HEK293 (cell line): Measurements from ENCODE around the gene CCP110.
A peak's percentile ranks its signal among the peaks of the same experiment; 100 is the strongest.

Source experiments
- CTCF ChIA-PET: fragments of 350-600 bp; formaldehyde crosslinking; extraction: SDS; loops from one replicate; lab custom pipeline; 2021; ENCODE audit warnings: antibody characterized with exemption; lab: Yijun Ruan, JAX
- POLR2A ChIA-PET: fragments of 300-600 bp; formaldehyde crosslinking; extraction: SDS; loops from one replicate; lab custom pipeline; 2020; ENCODE audit warnings: antibody characterized with exemption, inconsistent platforms; lab: Yijun Ruan, JAX
- H3K27ac ChIP-seq: fragments of 200-500 bp; sonication (Bioruptor generic); 2 replicates; pipeline ENCODE4 v1.5.1; 2014; ENCODE audit warnings: low read depth, low read length, control low read depth, inconsistent platforms; ENCODE audit errors: extremely low read depth
- H3K36me3 ChIP-seq, 2 experiments: fragments of 200-500 bp in 1 of 2; sonication (Bioruptor generic) in 1 of 2; 1 replicate in 1 of 2; 2 replicates in 1 of 2; pipeline ENCODE4 v1.5.1; 2014 to 2017; ENCODE audit warnings: inconsistent platforms in 2 of 2, low read length in 2 of 2; ENCODE audit not compliant: control insufficient read depth in 2 of 2, insufficient read depth in 1 of 2
- H3K4me1 ChIP-seq: fragments of 200-500 bp; sonication (Bioruptor generic); 2 replicates; pipeline ENCODE4 v1.5.1; 2014; ENCODE audit warnings: mild to moderate bottlenecking, low read length, inconsistent platforms; ENCODE audit not compliant: control insufficient read depth, insufficient read depth
- H3K4me3 ChIP-seq: 2 replicates; pipeline ENCODE4 v1.5.1; 2011; ENCODE audit warnings: low read depth, mild to moderate bottlenecking, control low read depth, low read length, moderate library complexity
- H3K9me3 ChIP-seq: fragments of 200-500 bp; sonication (Bioruptor generic); 2 replicates; pipeline ENCODE4 v1.5.1; 2014; ENCODE audit warnings: low read depth, low read length, inconsistent platforms; ENCODE audit not compliant: control insufficient read depth, insufficient read depth
- BCL11B ChIP-seq: fragments of 450-650 bp; formaldehyde crosslinking; IDR thresholded peaks from 2 replicates; pipeline ENCODE4 v1.5.1; 2016; ENCODE audit warnings: low read depth, missing biosample characterization, missing genetic modification characterization
- GLIS1 ChIP-seq: fragments of 450-650 bp; formaldehyde crosslinking; IDR thresholded peaks from 2 replicates; pipeline ENCODE4 v1.5.1; 2016; ENCODE audit warnings: missing biosample characterization, missing genetic modification characterization
- HOXD13 ChIP-seq: sonication (generic); formaldehyde crosslinking; IDR thresholded peaks from 2 replicates; pipeline ENCODE4 v1.8.0; 2022; ENCODE audit warnings: missing genetic modification reagents, borderline replicate concordance
- RBAK ChIP-seq: fragments of 450-650 bp; formaldehyde crosslinking; IDR thresholded peaks from 2 replicates; pipeline ENCODE4 v1.5.1; 2016; ENCODE audit warnings: missing biosample characterization, missing genetic modification characterization
- REPIN1 ChIP-seq: fragments of 450-650 bp; formaldehyde crosslinking; IDR thresholded peaks from 2 replicates; pipeline ENCODE4 v1.5.1; 2017; ENCODE audit warnings: missing biosample characterization, missing genetic modification characterization, low read depth
- TCF7L2 ChIP-seq: IDR thresholded peaks from 2 replicates; pipeline ENCODE4 v1.6.1; 2011; ENCODE audit warnings: low read depth, mild to moderate bottlenecking, inconsistent platforms, low read length, moderate library complexity, borderline replicate concordance
- YY2 ChIP-seq: fragments of 450-650 bp; formaldehyde crosslinking; IDR thresholded peaks from 2 replicates; pipeline ENCODE4 v1.5.1; 2016; ENCODE audit warnings: missing biosample characterization, missing genetic modification characterization
- ZEB2 ChIP-seq: fragments of 450-650 bp; formaldehyde crosslinking; IDR thresholded peaks from 2 replicates; pipeline ENCODE4 v1.5.1; 2016; ENCODE audit warnings: missing biosample characterization, missing genetic modification characterization
- ZFHX2 ChIP-seq: fragments of 450-650 bp; formaldehyde crosslinking; conservative IDR thresholded peaks from 2 replicates; pipeline ENCODE4 v1.5.1; 2016; ENCODE audit warnings: missing biosample characterization, missing genetic modification characterization
- ZNF112 ChIP-seq: fragments of 450-650 bp; formaldehyde crosslinking; IDR thresholded peaks from 2 replicates; pipeline ENCODE4 v1.5.0; 2017; ENCODE audit warnings: missing biosample characterization, missing genetic modification characterization
- ZNF19 ChIP-seq: fragments of 450-650 bp; formaldehyde crosslinking; IDR thresholded peaks from 2 replicates; pipeline ENCODE4; 2016; ENCODE audit warnings: missing biosample characterization, missing genetic modification characterization, low read depth
- ZNF23 ChIP-seq: fragments of 450-650 bp; formaldehyde crosslinking; IDR thresholded peaks from 2 replicates; pipeline ENCODE4 v1.5.1; 2016; ENCODE audit warnings: missing biosample characterization, missing genetic modification characterization, borderline replicate concordance
- ZNF302 ChIP-seq: fragments of 450-650 bp; formaldehyde crosslinking; IDR thresholded peaks from 2 replicates; pipeline ENCODE4 v1.5.1; 2016; ENCODE audit warnings: missing biosample characterization, missing genetic modification characterization, low read depth
- ZNF416 ChIP-seq: fragments of 450-650 bp; formaldehyde crosslinking; IDR thresholded peaks from 2 replicates; pipeline ENCODE4 v1.5.1; 2016; ENCODE audit warnings: missing biosample characterization, missing genetic modification characterization
- ZNF510 ChIP-seq: fragments of 450-650 bp; formaldehyde crosslinking; IDR thresholded peaks from 2 replicates; pipeline ENCODE4 v1.5.1; 2018; ENCODE audit warnings: mild to moderate bottlenecking, missing genetic modification characterization, missing biosample characterization; ENCODE audit not compliant: insufficient replicate concordance
- ZNF529 ChIP-seq: fragments of 450-650 bp; formaldehyde crosslinking; IDR thresholded peaks from 2 replicates; pipeline ENCODE4 v1.5.1; 2017; ENCODE audit warnings: missing genetic modification characterization, missing biosample characterization; ENCODE audit not compliant: insufficient replicate concordance
- ZNF549 ChIP-seq: fragments of 450-650 bp; IDR thresholded peaks from 2 replicates; pipeline ENCODE4 v1.5.1; 2018; ENCODE audit warnings: missing biosample characterization, missing genetic modification characterization, mild to moderate bottlenecking, inconsistent platforms, moderate library complexity
- ZNF560 ChIP-seq: fragments of 450-650 bp; formaldehyde crosslinking; IDR thresholded peaks from 2 replicates; pipeline ENCODE4 v1.5.1; 2017; ENCODE audit warnings: missing biosample characterization, missing genetic modification characterization, borderline replicate concordance
- ZSCAN18 ChIP-seq: fragments of 450-650 bp; formaldehyde crosslinking; IDR thresholded peaks from 2 replicates; pipeline ENCODE4 v1.5.1; 2016; ENCODE audit warnings: missing biosample characterization, missing genetic modification characterization
- TF ChIP-seq, protein P1 (sequence below): fragments of 450-650 bp; formaldehyde crosslinking; IDR thresholded peaks from 2 replicates; pipeline ENCODE4 v1.5.1; 2016; ENCODE audit warnings: missing biosample characterization, missing genetic modification characterization
- TF ChIP-seq, protein P2 (sequence below): fragments of 450-650 bp; formaldehyde crosslinking; IDR thresholded peaks from 2 replicates; pipeline ENCODE4 v1.5.1; 2016; ENCODE audit warnings: missing biosample characterization, missing genetic modification characterization
- TF ChIP-seq, protein P3 (sequence below): fragments of 450-650 bp; formaldehyde crosslinking; IDR thresholded peaks from 2 replicates; pipeline ENCODE4 v1.5.1; 2016; ENCODE audit warnings: missing biosample characterization, missing genetic modification characterization
- TF ChIP-seq, protein P4 (sequence below): fragments of 450-650 bp; formaldehyde crosslinking; IDR thresholded peaks from 2 replicates; pipeline ENCODE4 v1.5.1; 2017; ENCODE audit warnings: missing biosample characterization, mild to moderate bottlenecking, missing genetic modification characterization, moderate library complexity

The CCP110 gene

GRCh38 chr16:19563377-19563776 lies 39.6 kb downstream of the CCP110 start (continued):
- TF ChIP-seq ZFHX2: no peak
- TF ChIP-seq ZNF510 (tag by site-specific recombination): no peak
- no peak for TF ChIP-seq REPIN1

GRCh38 chr16:19566362-19566761 lies 42.6 kb downstream of the CCP110 start:
- Histone ChIP-seq H3K27ac (no peak overlapping the region), H3K9me3 (no peaks in the 10 kb centered on the region), H3K4me3 (no peak overlapping the region), H3K36me3 (peaks cover 9 to 36% of the 10 kb centered on the region in 2 experiments; a peak in 2 of 3 replicates), H3K4me1 (no peaks in the 10 kb centered on the region)
- POLR2A ChIA-PET: no interaction called here
- CTCF ChIA-PET: interaction anchor here (0.5 to 1.8 kb wide), 2 partner anchors 17 to 83 kb away, joined by 4 to 7 read pairs; no protein-coding TSS in a partner anchor
- peak; percentile 91 for TF ChIP-seq ZNF549 (tag by site-specific recombination)
- TF ChIP-seq ZSCAN18 (tag by site-specific recombination): no peak

DNA sequence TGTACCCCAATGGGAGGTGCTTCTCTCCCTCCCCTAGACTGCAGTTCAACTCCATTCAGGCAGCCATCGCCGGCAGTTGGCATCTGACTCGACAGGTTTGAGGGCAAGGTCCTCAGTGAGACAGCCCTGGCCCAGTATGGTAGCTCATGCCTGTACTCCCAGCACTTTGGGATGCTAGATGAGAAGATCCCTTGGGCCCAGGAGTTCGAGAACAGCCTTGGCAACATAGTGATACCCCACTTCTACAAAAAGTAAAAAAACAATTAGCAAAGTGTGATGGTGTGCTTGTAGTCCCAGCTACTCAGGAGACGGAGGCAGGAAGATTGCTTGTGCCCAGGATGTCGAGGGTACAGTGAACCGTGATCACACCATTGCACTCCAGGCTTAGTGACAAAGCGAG lies 43.8 kb downstream of the CCP110 start:
- no peak overlapping the region for H3K27ac ChIP-seq
- ChIA-PET POLR2A (interaction anchor here (1.6 kb wide), 1 partner anchor 12 kb away, joined by 5 read pairs; the partner anchor contains the start of gene VPS35L), CTCF (interaction anchor here (0.6 to 1.8 kb wide), 3 partner anchors 8 to 41 kb away, joined by 4 to 7 read pairs (median 4); no protein-coding TSS in a partner anchor)
- TF ChIP-seq GLIS1 (tag by site-specific recombination) (no peak), ZNF23 (tag by site-specific recombination) (no peak), ZNF560 (tag by site-specific recombination) (no peak), ZNF302 (tag by site-specific recombination) (no peak)
- TF ChIP-seq, protein P1, sequence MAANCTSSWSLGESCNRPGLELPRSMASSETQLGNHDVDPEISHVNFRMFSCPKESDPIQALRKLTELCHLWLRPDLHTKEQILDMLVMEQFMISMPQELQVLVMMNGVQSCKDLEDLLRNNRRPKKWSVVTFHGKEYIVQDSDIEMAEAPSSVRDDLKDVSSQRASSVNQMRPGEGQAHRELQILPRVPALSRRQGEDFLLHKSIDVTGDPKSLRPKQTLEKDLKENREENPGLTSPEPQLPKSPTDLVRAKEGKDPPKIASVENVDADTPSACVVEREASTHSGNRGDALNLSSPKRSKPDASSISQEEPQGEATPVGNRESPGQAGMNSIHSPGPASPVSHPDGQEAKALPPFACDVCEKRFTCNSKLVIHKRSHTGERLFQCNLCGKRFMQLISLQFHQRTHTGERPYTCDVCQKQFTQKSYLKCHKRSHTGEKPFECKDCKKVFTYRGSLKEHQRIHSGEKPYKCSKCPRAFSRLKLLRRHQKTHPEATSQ (tag by site-specific recombination): no peak
- TF ChIP-seq, protein P2, sequence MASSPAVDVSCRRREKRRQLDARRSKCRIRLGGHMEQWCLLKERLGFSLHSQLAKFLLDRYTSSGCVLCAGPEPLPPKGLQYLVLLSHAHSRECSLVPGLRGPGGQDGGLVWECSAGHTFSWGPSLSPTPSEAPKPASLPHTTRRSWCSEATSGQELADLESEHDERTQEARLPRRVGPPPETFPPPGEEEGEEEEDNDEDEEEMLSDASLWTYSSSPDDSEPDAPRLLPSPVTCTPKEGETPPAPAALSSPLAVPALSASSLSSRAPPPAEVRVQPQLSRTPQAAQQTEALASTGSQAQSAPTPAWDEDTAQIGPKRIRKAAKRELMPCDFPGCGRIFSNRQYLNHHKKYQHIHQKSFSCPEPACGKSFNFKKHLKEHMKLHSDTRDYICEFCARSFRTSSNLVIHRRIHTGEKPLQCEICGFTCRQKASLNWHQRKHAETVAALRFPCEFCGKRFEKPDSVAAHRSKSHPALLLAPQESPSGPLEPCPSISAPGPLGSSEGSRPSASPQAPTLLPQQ (tag by site-specific recombination): no peak
- TF ChIP-seq, protein P3, sequence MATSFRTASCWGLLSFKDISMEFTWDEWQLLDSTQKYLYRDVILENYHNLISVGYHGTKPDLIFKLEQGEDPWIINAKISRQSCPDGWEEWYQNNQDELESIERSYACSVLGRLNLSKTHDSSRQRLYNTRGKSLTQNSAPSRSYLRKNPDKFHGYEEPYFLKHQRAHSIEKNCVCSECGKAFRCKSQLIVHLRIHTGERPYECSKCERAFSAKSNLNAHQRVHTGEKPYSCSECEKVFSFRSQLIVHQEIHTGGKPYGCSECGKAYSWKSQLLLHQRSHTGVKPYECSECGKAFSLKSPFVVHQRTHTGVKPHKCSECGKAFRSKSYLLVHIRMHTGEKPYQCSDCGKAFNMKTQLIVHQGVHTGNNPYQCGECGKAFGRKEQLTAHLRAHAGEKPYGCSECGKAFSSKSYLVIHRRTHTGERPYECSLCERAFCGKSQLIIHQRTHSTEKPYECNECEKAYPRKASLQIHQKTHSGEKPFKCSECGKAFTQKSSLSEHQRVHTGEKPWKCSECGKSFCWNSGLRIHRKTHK (tag by site-specific recombination): no peak
- TF ChIP-seq, all 188 proteins: peak for 0
- Histone ChIP-seq H3K9me3 (no peaks in the 10 kb centered on the region), H3K4me3 (no peak overlapping the region), H3K4me1 (no peaks in the 10 kb centered on the region), H3K36me3 (peaks cover 9 to 45% of the 10 kb centered on the region in 2 experiments; a peak in 2 of 3 replicates)

- ChIA-PET CTCF (interaction anchor here (1.2 to 1.7 kb wide), 2 partner anchors 10 to 809 kb away, joined by 3 to 8 read pairs; no protein-coding TSS in a partner anchor), POLR2A (no interaction called here)
- Histone ChIP-seq H3K9me3 (no peaks in the 10 kb centered on the region), H3K27ac (no peak overlapping the region), H3K36me3 (peaks cover 13 to 60% of the 10 kb centered on the region in 2 experiments; a peak in 2 of 3 replicates), H3K4me3 (no peak overlapping the region), H3K4me1 (no peaks in the 10 kb centered on the region)
- TF ChIP-seq BCL11B (tag by site-specific recombination): no peak
- no peak for TF ChIP-seq YY2 (tag by site-specific recombination)
- TF ChIP-seq ZNF416 (tag by site-specific recombination): no peak
- TF ChIP-seq RBAK (tag by site-specific recombination): no peak
- TF ChIP-seq ZNF529 (tag by site-specific recombination): no peak
- no peak for TF ChIP-seq TCF7L2
- no peak for TF ChIP-seq ZEB2 (tag by site-specific recombination)
- no peak for TF ChIP-seq ZNF112 (tag by site-specific recombination)
- TF ChIP-seq, protein P4, sequence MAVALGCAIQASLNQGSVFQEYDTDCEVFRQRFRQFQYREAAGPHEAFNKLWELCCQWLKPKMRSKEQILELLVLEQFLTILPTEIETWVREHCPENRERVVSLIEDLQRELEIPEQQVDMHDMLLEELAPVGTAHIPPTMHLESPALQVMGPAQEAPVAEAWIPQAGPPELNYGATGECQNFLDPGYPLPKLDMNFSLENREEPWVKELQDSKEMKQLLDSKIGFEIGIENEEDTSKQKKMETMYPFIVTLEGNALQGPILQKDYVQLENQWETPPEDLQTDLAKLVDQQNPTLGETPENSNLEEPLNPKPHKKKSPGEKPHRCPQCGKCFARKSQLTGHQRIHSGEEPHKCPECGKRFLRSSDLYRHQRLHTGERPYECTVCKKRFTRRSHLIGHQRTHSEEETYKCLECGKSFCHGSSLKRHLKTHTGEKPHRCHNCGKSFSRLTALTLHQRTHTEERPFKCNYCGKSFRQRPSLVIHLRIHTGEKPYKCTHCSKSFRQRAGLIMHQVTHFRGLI (tag by site-specific recombination): no peak
- no peak for TF ChIP-seq ZNF19 (tag by site-specific recombination)
- no peak for TF ChIP-seq HOXD13 (CRISPR knock-in tag)
- TF ChIP-seq, all 188 proteins: peak for 0
These were observed 50.3 kb downstream of the CCP110 start for GRCh38 chr16:19573997-19574396.
